HG03469 (cell line): Measurements from ENCODE around the gene DPP4.
"Not testable (repeated sequence)": the region's sequence is repeated elsewhere in the genome, so short reads cannot be mapped to it uniquely, and the experiment has no call there.

Experiments used
- ATAC-seq: cut with Tn5 transposase; IDR thresholded peaks from one replicate; pipeline ENCODE4 v1.9.1; 2021; ENCODE audit warnings: mild to moderate bottlenecking, moderate library complexity, moderate number of reproducible peaks; ENCODE audit not compliant: unreplicated experiment

Gene DPP4

GRCh38 chr2:161971551-161971950, 102.5 kb downstream of the DPP4 start:
- ATAC-seq: no peak

GRCh38 chr2:161969159-161969558, 104.9 kb downstream of the DPP4 start:
- ATAC-seq: no peak

DNA sequence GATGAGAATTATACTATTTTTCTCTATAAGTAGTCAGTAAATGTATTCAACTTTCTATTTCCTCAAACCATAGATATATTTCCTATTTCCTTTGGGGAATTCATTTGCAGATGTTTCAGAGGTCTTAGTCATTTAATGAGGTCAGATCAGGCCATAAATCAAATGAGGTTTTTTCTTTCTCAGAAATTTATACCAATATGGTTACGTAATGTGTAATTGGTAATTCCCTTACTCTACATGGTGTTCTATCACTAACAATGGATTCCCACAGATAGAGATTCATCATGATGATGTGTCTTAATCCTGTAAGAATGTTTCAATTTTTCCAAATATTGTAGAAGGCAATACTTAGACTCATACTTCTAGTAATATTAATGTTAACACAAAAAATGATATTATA, 108.0 kb downstream of the DPP4 start:
- no peak for ATAC-seq

DNA sequence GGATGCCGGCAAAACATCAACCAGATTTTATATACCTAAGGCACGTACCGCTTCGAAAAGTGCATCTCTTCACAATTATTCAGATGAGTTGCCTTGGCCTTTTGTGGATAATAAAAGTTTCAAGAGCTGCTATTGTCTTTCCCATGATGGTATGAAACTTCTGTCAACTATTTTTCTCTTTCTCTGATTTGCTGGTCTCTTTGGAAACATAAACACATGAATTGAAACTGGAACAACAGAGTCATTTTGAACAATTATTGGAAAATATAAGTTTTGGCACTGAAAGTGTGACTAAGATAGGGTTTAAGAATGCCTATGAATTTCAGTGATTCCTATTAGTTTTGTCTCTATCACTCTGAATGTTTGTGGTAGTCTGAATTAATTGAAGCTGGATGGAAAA, 109.9 kb downstream of the DPP4 start:
- no peak for ATAC-seq

DNA sequence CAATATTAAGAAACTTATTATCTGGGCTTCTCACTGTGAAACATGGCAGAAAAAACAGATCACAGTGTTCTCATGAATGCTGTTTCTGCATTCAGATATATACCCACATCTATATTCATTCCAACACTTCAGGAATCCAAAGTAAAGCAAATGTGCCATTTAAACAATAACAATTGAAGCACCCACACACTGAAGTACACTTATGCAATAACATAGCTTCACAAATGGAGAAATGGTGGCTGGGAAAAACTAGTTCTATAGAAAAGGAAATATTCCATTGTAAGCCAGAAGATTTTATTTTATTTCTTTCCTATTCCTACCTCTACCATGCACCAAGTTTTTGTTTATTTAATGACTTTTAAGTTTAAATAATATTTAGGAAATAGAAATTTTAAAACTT, 111.9 kb downstream of the DPP4 start:
- no peak for ATAC-seq

- no peak for ATAC-seq
Observed at GRCh38 chr2:161961061-161961460, 113.0 kb downstream of the DPP4 start.

DNA sequence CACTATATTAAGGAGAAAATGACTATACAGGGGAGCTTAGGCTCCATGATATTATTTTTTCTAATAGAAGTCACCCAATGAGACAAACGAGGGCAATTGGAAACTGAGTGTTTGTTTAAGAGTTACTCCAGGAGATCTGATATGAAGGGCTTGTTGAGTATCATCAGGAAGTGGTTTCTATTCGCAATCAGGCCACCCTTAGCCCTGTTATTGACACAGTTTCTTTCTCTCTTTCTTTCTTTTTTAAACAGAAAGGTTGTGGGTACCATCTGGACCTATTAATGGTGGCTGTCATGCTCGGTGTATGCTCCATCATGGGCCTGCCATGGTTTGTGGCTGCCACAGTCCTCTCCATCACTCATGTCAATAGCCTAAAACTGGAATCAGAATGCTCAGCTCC, 117.3 kb downstream of the DPP4 start:
- no peak for ATAC-seq

GRCh38 chr2:161955211-161955610, 118.8 kb downstream of the DPP4 start:
- no peak for ATAC-seq

DNA sequence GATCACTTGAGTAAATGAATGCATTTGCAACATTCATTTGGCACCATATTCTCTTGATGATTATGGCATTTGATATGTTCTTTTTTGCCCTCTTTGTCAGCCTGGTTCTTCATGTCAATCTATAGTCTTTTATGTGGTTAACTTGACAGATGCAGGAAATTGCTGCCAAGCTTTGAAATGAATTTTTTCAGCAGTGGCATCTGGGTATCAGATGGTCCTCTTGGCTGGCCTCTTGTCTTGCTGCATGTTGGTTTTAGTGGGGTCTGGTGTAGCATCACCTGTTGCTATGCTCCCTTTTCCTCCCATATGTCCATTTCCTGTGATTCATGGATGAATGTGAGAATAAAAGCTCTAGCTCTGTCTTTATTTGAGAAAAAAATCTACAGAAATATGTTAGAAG, 119.9 kb downstream of the DPP4 start:
- no peak for ATAC-seq

DNA sequence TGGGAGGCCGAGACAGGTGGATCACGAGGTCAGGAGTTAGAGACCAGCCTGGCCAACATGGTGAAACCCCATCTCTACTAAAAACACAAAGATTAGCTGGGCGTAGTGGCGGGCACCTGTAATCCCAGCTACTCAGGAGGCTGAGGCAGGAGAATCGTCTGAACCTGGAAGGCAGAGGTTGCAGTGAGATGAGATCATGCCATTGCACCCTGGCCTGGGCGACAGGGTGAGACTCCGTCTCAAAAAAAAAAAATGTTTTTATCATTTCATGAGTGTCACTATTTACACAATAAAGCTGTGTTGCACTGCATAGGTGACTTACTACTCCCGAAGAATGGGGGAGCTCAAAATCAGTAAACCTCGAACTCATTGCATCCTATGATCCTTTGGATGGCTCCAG, 120.6 kb downstream of the DPP4 start:
- not testable (repeated sequence) for ATAC-seq

GRCh38 chr2:161952783-161953191, 121.2 kb downstream of the DPP4 start:
- no peak for ATAC-seq

DNA sequence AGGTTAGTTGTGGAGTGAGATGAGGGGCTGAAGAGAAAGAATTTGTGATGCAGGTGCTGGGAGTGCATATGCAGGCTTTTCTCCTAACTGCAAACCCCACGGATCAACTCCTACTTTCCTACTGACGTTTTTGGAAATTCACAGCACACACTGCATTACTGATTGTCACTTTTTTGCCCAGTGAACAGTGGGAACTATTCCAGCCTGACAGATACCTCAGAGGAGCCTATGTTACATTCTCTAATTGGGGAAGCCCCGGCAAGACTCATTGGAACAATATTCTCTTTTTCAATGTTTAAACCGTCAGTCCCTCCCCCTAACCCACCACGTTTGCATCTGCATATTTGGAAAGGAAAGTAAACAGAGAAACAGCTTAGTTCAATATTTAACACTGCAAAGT, 126.2 kb downstream of the DPP4 start:
- ATAC-seq: no peak

DNA sequence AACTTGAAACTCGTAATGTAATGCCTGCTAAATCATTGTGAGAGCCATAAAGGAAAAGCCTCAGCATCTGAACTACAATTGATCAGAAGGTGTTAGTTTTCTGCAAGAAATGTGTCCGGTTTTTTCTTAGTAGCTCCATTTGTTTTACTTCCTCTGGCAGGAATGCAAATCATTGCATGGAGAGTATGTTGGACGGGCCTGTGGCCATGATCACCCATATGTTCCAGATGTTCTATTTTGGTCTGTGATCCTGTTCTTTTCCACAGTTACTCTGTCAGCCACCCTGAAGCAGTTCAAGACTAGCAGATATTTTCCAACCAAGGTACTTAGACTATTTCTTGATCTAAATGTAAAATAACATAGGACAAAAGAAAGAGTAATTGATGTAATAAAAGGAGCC, 126.6 kb downstream of the DPP4 start:
- no peak for ATAC-seq

- ATAC-seq: no peak
Observed at GRCh38 chr2:161946489-161947107, 127.4 kb downstream of the DPP4 start.

DNA sequence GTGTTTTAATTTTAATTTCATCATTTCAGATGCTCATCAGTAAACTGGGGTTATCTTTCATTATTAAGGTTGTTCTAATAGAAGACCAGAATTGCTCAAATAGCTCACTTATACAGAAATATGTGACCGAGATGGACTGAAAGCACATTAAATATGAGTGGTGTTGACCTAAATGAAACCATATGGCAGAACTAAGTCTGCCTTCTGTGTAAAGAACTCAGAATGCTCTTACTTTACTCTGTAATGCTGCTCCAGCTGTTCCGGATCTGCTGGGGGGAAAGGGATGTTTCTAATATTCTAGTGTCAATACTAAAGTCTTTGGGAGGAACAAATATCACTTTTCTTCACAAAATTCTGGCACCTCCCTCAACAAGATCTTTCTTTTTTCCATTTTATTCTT, 131.0 kb downstream of the DPP4 start:
- ATAC-seq: no peak
